ENCODE results near the gene TMEM273.

DNA sequence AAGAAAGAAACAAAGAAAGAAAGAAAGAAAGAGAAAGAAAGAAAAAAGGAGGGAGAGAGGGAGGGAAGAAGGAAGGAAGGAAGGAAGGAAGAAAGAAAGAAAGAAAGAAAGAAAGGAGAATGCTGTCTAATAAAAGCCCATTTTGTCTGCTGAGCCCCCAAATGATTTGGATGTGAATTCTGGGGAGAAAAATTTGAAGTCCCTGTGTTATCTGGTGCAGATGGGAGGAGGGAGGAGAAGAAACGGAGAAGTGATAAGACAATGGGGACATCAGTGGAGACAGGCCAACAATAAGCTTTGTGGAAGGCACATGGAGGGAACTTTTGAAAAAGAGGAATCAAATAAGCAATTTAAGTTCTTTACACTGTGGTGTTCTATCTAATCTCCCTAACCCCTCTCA is 24.6 kb upstream of the TMEM273 start:
- TF ChIP-seq, protein P1, sequence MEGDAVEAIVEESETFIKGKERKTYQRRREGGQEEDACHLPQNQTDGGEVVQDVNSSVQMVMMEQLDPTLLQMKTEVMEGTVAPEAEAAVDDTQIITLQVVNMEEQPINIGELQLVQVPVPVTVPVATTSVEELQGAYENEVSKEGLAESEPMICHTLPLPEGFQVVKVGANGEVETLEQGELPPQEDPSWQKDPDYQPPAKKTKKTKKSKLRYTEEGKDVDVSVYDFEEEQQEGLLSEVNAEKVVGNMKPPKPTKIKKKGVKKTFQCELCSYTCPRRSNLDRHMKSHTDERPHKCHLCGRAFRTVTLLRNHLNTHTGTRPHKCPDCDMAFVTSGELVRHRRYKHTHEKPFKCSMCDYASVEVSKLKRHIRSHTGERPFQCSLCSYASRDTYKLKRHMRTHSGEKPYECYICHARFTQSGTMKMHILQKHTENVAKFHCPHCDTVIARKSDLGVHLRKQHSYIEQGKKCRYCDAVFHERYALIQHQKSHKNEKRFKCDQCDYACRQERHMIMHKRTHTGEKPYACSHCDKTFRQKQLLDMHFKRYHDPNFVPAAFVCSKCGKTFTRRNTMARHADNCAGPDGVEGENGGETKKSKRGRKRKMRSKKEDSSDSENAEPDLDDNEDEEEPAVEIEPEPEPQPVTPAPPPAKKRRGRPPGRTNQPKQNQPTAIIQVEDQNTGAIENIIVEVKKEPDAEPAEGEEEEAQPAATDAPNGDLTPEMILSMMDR (conservative IDR thresholded peaks at IDR 0.05): no peak
- no peak for TF ChIP-seq ZFX (IDR thresholded peaks at IDR 0.05)

Data from C4-2B (cell line).